ENCODE measurements around the gene CRB2.

Gene CRB2

DNA sequence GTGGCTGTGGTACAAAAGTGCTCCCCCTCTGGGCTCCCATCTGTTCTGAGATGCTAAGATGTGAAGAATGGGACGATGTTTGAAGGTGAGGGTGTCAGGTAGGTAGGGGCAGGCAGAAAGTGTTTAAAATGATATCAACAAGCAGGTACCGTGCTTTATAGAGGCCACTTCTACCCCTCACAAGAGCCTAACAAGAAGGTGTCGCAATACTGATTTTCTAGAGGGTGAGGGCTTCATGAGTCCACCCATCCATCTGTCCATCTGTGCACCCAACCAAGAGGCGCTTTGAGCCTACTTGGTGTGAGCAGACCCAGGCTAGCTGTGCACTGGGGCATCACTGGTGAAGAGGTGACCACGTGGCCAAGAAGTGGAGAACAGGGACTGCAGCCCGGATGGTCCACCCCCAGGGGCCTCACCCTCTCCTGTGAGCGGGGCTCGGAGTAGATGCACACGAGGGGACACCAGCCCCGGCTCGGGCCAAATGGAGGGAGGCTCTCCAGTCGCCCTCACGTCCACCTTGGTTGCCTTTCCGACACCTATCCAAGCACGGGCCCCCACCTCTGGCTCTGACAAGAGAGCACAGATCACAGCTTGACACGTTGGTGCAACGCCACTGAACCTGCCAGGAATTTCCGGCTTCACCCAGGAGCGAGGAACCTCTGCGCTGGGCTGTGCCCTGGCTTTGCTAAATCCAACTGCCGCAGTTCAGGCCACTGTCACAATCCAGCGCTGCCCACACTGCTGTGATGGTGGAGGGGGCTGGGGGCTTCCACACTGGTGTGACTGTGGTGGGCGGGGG, 34.5 kb downstream of the CRB2 start:
- DNase-seq: no peak
- no peak overlapping the region for H3K9ac ChIP-seq (ENCODE audit: low read depth, low read length)
- no peak overlapping the region for H3K4me2 ChIP-seq (ENCODE audit: insufficient read depth, low read length)
- no peaks in the 10 kb centered on the region for H3K27me3 ChIP-seq (ENCODE audit: insufficient read depth, low read length, poor library complexity)
- H3K4me1 ChIP-seq (ENCODE audit: insufficient read depth, low read length): no peaks in the 10 kb centered on the region
- no peak overlapping the region for H3K27ac ChIP-seq (ENCODE audit: low read length)
- no peak overlapping the region for H2AFZ ChIP-seq (ENCODE audit: low read depth, low read length)
- no peak for TF ChIP-seq EZH2 (IDR thresholded peaks at IDR 0.05; ENCODE audit: borderline replicate concordance, low read depth, low read length, severe bottlenecking)
- TF ChIP-seq, protein P1, sequence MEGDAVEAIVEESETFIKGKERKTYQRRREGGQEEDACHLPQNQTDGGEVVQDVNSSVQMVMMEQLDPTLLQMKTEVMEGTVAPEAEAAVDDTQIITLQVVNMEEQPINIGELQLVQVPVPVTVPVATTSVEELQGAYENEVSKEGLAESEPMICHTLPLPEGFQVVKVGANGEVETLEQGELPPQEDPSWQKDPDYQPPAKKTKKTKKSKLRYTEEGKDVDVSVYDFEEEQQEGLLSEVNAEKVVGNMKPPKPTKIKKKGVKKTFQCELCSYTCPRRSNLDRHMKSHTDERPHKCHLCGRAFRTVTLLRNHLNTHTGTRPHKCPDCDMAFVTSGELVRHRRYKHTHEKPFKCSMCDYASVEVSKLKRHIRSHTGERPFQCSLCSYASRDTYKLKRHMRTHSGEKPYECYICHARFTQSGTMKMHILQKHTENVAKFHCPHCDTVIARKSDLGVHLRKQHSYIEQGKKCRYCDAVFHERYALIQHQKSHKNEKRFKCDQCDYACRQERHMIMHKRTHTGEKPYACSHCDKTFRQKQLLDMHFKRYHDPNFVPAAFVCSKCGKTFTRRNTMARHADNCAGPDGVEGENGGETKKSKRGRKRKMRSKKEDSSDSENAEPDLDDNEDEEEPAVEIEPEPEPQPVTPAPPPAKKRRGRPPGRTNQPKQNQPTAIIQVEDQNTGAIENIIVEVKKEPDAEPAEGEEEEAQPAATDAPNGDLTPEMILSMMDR (IDR thresholded peaks at IDR 0.05; ENCODE audit: borderline replicate concordance, extremely low read depth, low read length, poor library complexity, severe bottlenecking): no peak
- H3K36me3 ChIP-seq (ENCODE audit: insufficient read depth, low read length): no peaks in the 10 kb centered on the region
- no peaks in the 10 kb centered on the region for H3K9me3 ChIP-seq (ENCODE audit: insufficient read depth, low read length, severe bottlenecking)
- H3K4me3 ChIP-seq (ENCODE audit: low read depth in 1 of 2, low read length in 2 of 2): no peak overlapping the region
- no peaks in the 10 kb centered on the region for H4K20me1 ChIP-seq (ENCODE audit: insufficient read depth, low read length)
- ATAC-seq (ENCODE audit: insufficient read depth, low read depth): no peak
- no peaks in the 10 kb centered on the region for H3K79me2 ChIP-seq (ENCODE audit: insufficient read depth, low read length)

DNA sequence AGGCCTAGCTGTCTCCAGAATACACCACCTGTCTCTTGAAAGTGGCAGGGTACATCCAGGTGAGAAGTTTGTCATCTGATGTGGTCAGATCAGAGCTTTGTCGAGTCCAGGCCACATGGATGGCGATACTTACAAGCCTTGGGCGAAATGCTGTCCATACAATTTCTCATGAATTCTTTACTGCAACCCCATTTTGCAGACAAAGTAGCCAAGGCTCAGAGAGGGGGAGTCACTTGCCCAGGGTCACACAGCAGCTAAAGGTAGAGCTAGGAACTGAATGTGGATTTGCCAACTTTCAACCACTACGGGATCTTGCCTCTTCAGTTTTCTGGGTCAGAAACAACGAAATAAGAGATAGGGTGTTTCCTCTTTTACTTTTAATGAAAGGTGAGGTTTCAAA, 35.2 kb downstream of the CRB2 start:
- Histone ChIP-seq H3K27me3 (ENCODE audit: insufficient read depth, low read length, poor library complexity) (no peaks in the 10 kb centered on the region), H3K4me2 (ENCODE audit: insufficient read depth, low read length) (no peak overlapping the region), H3K4me3 (ENCODE audit: low read depth in 1 of 2, low read length in 2 of 2) (no peak overlapping the region), H3K9ac (ENCODE audit: low read depth, low read length) (no peak overlapping the region), H3K79me2 (ENCODE audit: insufficient read depth, low read length) (no peaks in the 10 kb centered on the region), H3K27ac (ENCODE audit: low read length) (no peak overlapping the region), H3K4me1 (ENCODE audit: insufficient read depth, low read length) (no peaks in the 10 kb centered on the region), H2AFZ (ENCODE audit: low read depth, low read length) (no peak overlapping the region), H3K9me3 (ENCODE audit: insufficient read depth, low read length, severe bottlenecking) (no peaks in the 10 kb centered on the region), H4K20me1 (ENCODE audit: insufficient read depth, low read length) (no peaks in the 10 kb centered on the region), H3K36me3 (ENCODE audit: insufficient read depth, low read length) (no peaks in the 10 kb centered on the region)
- TF ChIP-seq EZH2 (IDR thresholded peaks at IDR 0.05; ENCODE audit: borderline replicate concordance, low read depth, low read length, severe bottlenecking): no peak
- TF ChIP-seq, protein P1 (IDR thresholded peaks at IDR 0.05; ENCODE audit: borderline replicate concordance, extremely low read depth, low read length, poor library complexity, severe bottlenecking): no peak
- no peak for DNase-seq
- ATAC-seq (ENCODE audit: insufficient read depth, low read depth): no peak

DNA sequence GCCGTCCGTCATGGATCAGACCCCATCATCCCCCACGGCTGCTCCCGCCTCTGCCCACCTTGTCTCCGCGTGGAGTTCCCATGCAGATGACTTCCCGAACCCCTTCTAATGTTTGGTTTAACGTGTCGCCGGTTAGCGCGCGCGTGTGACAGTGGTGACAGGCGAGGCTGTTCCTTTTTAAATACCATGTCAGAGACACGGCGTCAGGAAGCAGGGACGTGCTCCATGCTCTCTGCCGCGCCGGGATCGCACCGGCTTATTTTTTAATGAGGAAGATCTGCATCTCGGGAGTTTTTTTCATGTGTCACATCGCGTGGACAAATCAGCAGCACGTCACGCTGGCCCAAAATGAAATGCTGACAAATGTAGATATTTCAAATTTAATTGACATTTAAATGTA, 35.9 kb downstream of the CRB2 start:
- no peaks in the 10 kb centered on the region for H4K20me1 ChIP-seq (ENCODE audit: insufficient read depth, low read length)
- no peaks in the 10 kb centered on the region for H3K27me3 ChIP-seq (ENCODE audit: insufficient read depth, low read length, poor library complexity)
- H3K9me3 ChIP-seq (ENCODE audit: insufficient read depth, low read length, severe bottlenecking): no peaks in the 10 kb centered on the region
- ATAC-seq (ENCODE audit: insufficient read depth, low read depth) (no peak), DNase-seq (no peak)
- no peak overlapping the region for H3K4me2 ChIP-seq (ENCODE audit: insufficient read depth, low read length)
- no peak overlapping the region for H3K27ac ChIP-seq (ENCODE audit: low read length)
- H3K4me1 ChIP-seq (ENCODE audit: insufficient read depth, low read length): no peaks in the 10 kb centered on the region
- no peak overlapping the region for H3K9ac ChIP-seq (ENCODE audit: low read depth, low read length)
- no peaks in the 10 kb centered on the region for H3K79me2 ChIP-seq (ENCODE audit: insufficient read depth, low read length)
- H2AFZ ChIP-seq (ENCODE audit: low read depth, low read length): no peak overlapping the region
- no peak overlapping the region for H3K4me3 ChIP-seq (ENCODE audit: low read depth in 1 of 2, low read length in 2 of 2)
- no peaks in the 10 kb centered on the region for H3K36me3 ChIP-seq (ENCODE audit: insufficient read depth, low read length)
- TF ChIP-seq EZH2 (IDR thresholded peaks at IDR 0.05; ENCODE audit: borderline replicate concordance, low read depth, low read length, severe bottlenecking): no peak
- TF ChIP-seq, protein P1 (IDR thresholded peaks at IDR 0.05; ENCODE audit: borderline replicate concordance, extremely low read depth, low read length, poor library complexity, severe bottlenecking): no peak
